Uterus (tissue), 2 donors: ENCODE data around the gene SULF2.

Source experiments
- POLR2A ChIP-seq, 2 donors: fragments of 450-650 bp; IDR thresholded peaks; one replicate each; pipeline ENCODE4 v1.6.1; 2016; ENCODE audit warnings: antibody characterized with exemption in 2 of 2, mild to moderate bottlenecking in 1 of 2, moderate library complexity in 1 of 2
- TF ChIP-seq, protein P1 (sequence below), 4 experiments: fragments of 200-600 bp in 2 of 4; fragments of 450-650 bp in 2 of 4; sonication (generic) in 2 of 4; IDR thresholded peaks; one replicate each; pipeline ENCODE4 v1.5.1; 2016 to 2019; ENCODE audit warnings: antibody characterized with exemption in 4 of 4, mild to moderate bottlenecking in 2 of 4, moderate library complexity in 1 of 4

DNA sequence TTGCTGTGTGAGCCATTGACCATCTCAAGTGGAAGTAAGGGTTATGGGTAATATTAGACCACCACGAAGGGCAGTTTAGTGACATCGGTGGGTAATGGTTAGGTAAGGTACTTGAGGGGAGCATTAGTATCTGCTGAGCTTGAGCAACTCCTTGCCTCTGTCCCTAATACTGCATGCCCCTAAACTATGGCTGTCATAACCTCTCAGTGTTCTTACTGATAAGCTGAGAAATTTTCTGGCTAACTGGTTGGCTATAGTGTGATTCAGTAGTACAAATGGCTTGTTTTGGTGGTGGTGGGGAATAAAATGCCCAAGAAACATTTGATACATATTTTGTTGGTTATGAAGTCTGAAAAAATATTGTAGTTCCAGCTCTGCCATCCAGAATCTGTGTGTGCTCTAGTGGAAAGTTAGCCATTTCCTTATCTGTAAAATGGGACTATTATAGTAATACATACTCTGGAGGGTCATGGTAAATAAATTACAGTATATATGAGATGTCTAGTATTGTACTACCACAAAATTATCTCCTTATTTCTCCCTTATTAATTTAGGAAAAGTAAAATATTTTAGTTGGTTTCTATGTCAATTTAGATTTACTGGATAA lies 170.5 kb downstream of the SULF2 start:
- TF ChIP-seq, protein P1, sequence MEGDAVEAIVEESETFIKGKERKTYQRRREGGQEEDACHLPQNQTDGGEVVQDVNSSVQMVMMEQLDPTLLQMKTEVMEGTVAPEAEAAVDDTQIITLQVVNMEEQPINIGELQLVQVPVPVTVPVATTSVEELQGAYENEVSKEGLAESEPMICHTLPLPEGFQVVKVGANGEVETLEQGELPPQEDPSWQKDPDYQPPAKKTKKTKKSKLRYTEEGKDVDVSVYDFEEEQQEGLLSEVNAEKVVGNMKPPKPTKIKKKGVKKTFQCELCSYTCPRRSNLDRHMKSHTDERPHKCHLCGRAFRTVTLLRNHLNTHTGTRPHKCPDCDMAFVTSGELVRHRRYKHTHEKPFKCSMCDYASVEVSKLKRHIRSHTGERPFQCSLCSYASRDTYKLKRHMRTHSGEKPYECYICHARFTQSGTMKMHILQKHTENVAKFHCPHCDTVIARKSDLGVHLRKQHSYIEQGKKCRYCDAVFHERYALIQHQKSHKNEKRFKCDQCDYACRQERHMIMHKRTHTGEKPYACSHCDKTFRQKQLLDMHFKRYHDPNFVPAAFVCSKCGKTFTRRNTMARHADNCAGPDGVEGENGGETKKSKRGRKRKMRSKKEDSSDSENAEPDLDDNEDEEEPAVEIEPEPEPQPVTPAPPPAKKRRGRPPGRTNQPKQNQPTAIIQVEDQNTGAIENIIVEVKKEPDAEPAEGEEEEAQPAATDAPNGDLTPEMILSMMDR (IDR thresholded peaks at IDR 0.05) = no peak
- TF ChIP-seq POLR2A (IDR thresholded peaks at IDR 0.05) = no peak
